ENCODE data around the gene MEIS2. TPM values are rescaled to one million over a fixed set of nuclear protein-coding genes. Genes with fewer than 3 reads are reported as not detected.

Gene MEIS2
- total and polyA plus RNA-seq, 2 experiments from 2014 or later = 224 to 432 TPM

GRCh38 chr15:37097144-37097919 is 3.0 kb downstream of the MEIS2 start:
- H3K27ac ChIP-seq = peak overlapping the region; percentile 97
- TF ChIP-seq CTCF (IDR thresholded peaks at IDR 0.05; ENCODE audit: low read depth, low read length) = no peak
- peaks cover 16% of the 10 kb centered on the region for H3K4me1 ChIP-seq (ENCODE audit: low read depth)
- DNase-seq (ENCODE audit: low read depth in 1 of 2, low spot score in 1 of 2) = peak in 1 of 2 donors; percentile 47
- no peaks in the 10 kb centered on the region for H3K9me3 ChIP-seq (ENCODE audit: low read depth)
- no peaks in the 10 kb centered on the region for H3K27me3 ChIP-seq
- peak overlapping the region; percentile 98 for H3K4me3 ChIP-seq
- peaks cover 50% of the 10 kb centered on the region for H3K36me3 ChIP-seq

- no peak for TF ChIP-seq CTCF (IDR thresholded peaks at IDR 0.05; ENCODE audit: low read depth, low read length)
- Histone ChIP-seq H3K4me1 (ENCODE audit: low read depth) (peaks cover 20% of the 10 kb centered on the region), H3K4me3 (peak overlapping the region; percentile 98), H3K9me3 (ENCODE audit: low read depth) (no peaks in the 10 kb centered on the region), H3K36me3 (peaks cover 57% of the 10 kb centered on the region), H3K27me3 (no peaks in the 10 kb centered on the region), H3K27ac (peak overlapping the region; percentile 97)
- no peak for DNase-seq (ENCODE audit: low read depth in 1 of 2, low spot score in 1 of 2)
These were observed 3.7 kb downstream of the MEIS2 start for GRCh38 chr15:37096558-37097143.

GRCh38 chr15:37095770-37096557 is 4.4 kb downstream of the MEIS2 start:
- no peak for TF ChIP-seq CTCF (IDR thresholded peaks at IDR 0.05; ENCODE audit: low read depth, low read length)
- Histone ChIP-seq H3K36me3 (peaks cover 62% of the 10 kb centered on the region), H3K4me1 (ENCODE audit: low read depth) (peaks cover 26% of the 10 kb centered on the region), H3K9me3 (ENCODE audit: low read depth) (no peaks in the 10 kb centered on the region), H3K27me3 (no peaks in the 10 kb centered on the region), H3K27ac (peak overlapping the region; percentile 97), H3K4me3 (peak overlapping the region; percentile 98)
- peak in 1 of 2 donors; percentile 68 for DNase-seq (ENCODE audit: low read depth in 1 of 2, low spot score in 1 of 2)

GRCh38 chr15:37094915-37095711 is 5.2 kb downstream of the MEIS2 start:
- DNase-seq (ENCODE audit: low read depth in 1 of 2, low spot score in 1 of 2) = no peak
- H3K9me3 ChIP-seq (ENCODE audit: low read depth) = no peaks in the 10 kb centered on the region
- peak overlapping the region; percentile 98 for H3K4me3 ChIP-seq
- peaks cover 70% of the 10 kb centered on the region for H3K36me3 ChIP-seq
- TF ChIP-seq CTCF (IDR thresholded peaks at IDR 0.05; ENCODE audit: low read depth, low read length) = no peak
- H3K27me3 ChIP-seq = no peaks in the 10 kb centered on the region
- peak overlapping the region; percentile 97 for H3K27ac ChIP-seq
- H3K4me1 ChIP-seq (ENCODE audit: low read depth) = peaks cover 35% of the 10 kb centered on the region

- Histone ChIP-seq H3K27ac (peak overlapping the region; percentile 97), H3K4me3 (peak overlapping the region; percentile 98), H3K4me1 (ENCODE audit: low read depth) (peaks cover 42% of the 10 kb centered on the region), H3K36me3 (peaks cover 77% of the 10 kb centered on the region), H3K27me3 (no peaks in the 10 kb centered on the region), H3K9me3 (ENCODE audit: low read depth) (no peaks in the 10 kb centered on the region)
- DNase-seq (ENCODE audit: low read depth in 1 of 2, low spot score in 1 of 2) = no peak
- TF ChIP-seq CTCF (IDR thresholded peaks at IDR 0.05; ENCODE audit: low read depth, low read length) = no peak
These were observed 5.9 kb downstream of the MEIS2 start for GRCh38 chr15:37094333-37094914.
